Esophagus squamous epithelium (tissue), 4 donors: ENCODE results near the gene WSCD2.

ENCODE experiments used
- POLR2A ChIP-seq, 4 donors: fragments of 450-650 bp; IDR thresholded peaks; one replicate each; pipeline ENCODE4 v1.6.1; 2017; ENCODE audit warnings: antibody characterized with exemption in 4 of 4, mild to moderate bottlenecking in 4 of 4, moderate library complexity in 3 of 4
- TF ChIP-seq, protein P1 (sequence below), 6 experiments: fragments of 450-650 bp in 4 of 6; fragments of 200-600 bp in 2 of 6; sonication (generic) in 2 of 6; IDR thresholded peaks; one replicate each; pipeline ENCODE4 v1.5.1; 2016 to 2019; ENCODE audit warnings: antibody characterized with exemption in 6 of 6, mild to moderate bottlenecking in 4 of 6, moderate library complexity in 4 of 6

DNA sequence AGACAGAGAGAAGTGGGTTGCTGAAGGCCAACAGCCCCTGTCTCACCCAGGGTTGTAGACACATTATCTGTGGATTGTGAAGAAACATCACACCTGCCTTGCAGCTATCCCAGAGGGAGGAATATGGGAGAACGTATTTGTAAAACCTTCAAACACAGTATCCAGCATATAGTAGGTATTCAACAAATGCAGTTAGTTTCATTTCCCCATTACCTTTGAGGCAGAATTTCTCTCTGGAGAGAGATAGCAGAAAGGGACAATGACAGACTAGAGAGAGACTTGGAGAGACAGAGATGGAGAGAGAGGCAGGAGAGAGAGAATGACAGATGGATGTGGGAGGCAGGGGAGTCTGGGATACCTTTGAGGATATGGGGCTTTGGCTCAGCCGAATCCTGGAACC lies 62.0 kb downstream of the WSCD2 start:
- TF ChIP-seq, protein P1, sequence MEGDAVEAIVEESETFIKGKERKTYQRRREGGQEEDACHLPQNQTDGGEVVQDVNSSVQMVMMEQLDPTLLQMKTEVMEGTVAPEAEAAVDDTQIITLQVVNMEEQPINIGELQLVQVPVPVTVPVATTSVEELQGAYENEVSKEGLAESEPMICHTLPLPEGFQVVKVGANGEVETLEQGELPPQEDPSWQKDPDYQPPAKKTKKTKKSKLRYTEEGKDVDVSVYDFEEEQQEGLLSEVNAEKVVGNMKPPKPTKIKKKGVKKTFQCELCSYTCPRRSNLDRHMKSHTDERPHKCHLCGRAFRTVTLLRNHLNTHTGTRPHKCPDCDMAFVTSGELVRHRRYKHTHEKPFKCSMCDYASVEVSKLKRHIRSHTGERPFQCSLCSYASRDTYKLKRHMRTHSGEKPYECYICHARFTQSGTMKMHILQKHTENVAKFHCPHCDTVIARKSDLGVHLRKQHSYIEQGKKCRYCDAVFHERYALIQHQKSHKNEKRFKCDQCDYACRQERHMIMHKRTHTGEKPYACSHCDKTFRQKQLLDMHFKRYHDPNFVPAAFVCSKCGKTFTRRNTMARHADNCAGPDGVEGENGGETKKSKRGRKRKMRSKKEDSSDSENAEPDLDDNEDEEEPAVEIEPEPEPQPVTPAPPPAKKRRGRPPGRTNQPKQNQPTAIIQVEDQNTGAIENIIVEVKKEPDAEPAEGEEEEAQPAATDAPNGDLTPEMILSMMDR (IDR thresholded peaks at IDR 0.05): no peak
- no peak for TF ChIP-seq POLR2A (IDR thresholded peaks at IDR 0.05)
